H1 (cell line): ENCODE data around the gene UBE2E2. TPM values are rescaled to one million over a fixed set of nuclear protein-coding genes. Genes with fewer than 3 reads are reported as not detected.

Experiments used
- BACH1 ChIP-seq: IDR thresholded peaks from 2 replicates; pipeline ENCODE4 v1.6.1; 2012; ENCODE audit warnings: low read length, improper control_type of control experiment
- CBX5 ChIP-seq: fragments of 300-800, 300-1000 bp; sonication (generic); IDR thresholded peaks from 2 replicates; pipeline ENCODE4 v1.7.1; 2016; ENCODE audit warnings: antibody characterized with exemption, low read length, low read depth
- CHD2 ChIP-seq: IDR thresholded peaks from 2 replicates; pipeline ENCODE4 v1.6.1; 2012; ENCODE audit warnings: low read length, improper control_type of control experiment
- EGR1 ChIP-seq: IDR thresholded peaks from 2 replicates; pipeline ENCODE4 v1.6.1; 2011; ENCODE audit warnings: low read depth, low read length, borderline replicate concordance
- EZH2 ChIP-seq: fragments of 200-600 bp; sonication (generic); IDR thresholded peaks from 2 replicates; pipeline ENCODE4 v1.7.1; 2012; ENCODE audit warnings: low read depth, mild to moderate bottlenecking, moderate library complexity, low read length, inconsistent platforms; ENCODE audit not compliant: severe bottlenecking
- JUN ChIP-seq: IDR thresholded peaks from 2 replicates; pipeline ENCODE4 v1.6.1; 2011; ENCODE audit warnings: low read depth, mild to moderate bottlenecking, improper control_type of control experiment, low read length
- PHF8 ChIP-seq: fragments of 200-600 bp; sonication (generic); conservative IDR thresholded peaks from 2 replicates; pipeline ENCODE4 v1.7.1; 2012; ENCODE audit warnings: low read depth, mild to moderate bottlenecking, inconsistent platforms, low read length, moderate library complexity
- POLR2A ChIP-seq, 2 experiments: IDR thresholded peaks; 1 replicate in 1 of 2; 2 replicates in 1 of 2; pipeline ENCODE4 v1.6.1; 2011; ENCODE audit warnings: low read depth in 2 of 2, low read length in 2 of 2, mild to moderate bottlenecking in 2 of 2; ENCODE audit errors: control extremely low read depth in 1 of 2
- RAD21 ChIP-seq, 2 experiments: IDR thresholded peaks in 1 of 2; conservative IDR thresholded peaks in 1 of 2; 2 replicates each; pipeline ENCODE4 v1.6.1; 2011; ENCODE audit warnings: low read depth in 2 of 2, low read length in 2 of 2, improper control_type of control experiment in 1 of 2, inconsistent platforms in 1 of 2, mild to moderate bottlenecking in 1 of 2, moderate library complexity in 1 of 2
- RBBP5 ChIP-seq: IDR thresholded peaks from 2 replicates; pipeline ENCODE4 v1.7.1; 2012; ENCODE audit warnings: low read depth, mild to moderate bottlenecking, inconsistent platforms, low read length, moderate library complexity, borderline replicate concordance
- SP2 ChIP-seq: IDR thresholded peaks from 2 replicates; pipeline ENCODE4 v1.6.1; 2012; ENCODE audit warnings: mild to moderate bottlenecking, low read length, inconsistent platforms
- TEAD4 ChIP-seq: IDR thresholded peaks from 2 replicates; pipeline ENCODE4 v1.6.1; 2012; ENCODE audit warnings: low read depth, low read length, inconsistent platforms, mixed read lengths
- polyA plus RNA-seq, 7 experiments: library from polyadenylated mRNA; depleted of rRNA in 3 of 7; stranded (reverse) in 5 of 7; unstranded in 2 of 7; fragments of >200 nt in 5 of 7; fragments of 200-250 nt in 2 of 7; gene quantifications; 1 replicate in 5 of 7; 2 replicates in 1 of 7; 4 replicates in 1 of 7; pipeline versions ENCODE4 v1.2.1 to v1.2.3, GENCODE V29; 2011 to 2013; ENCODE audit warnings: missing spikeins in 2 of 7, mixed read lengths in 2 of 7
- total RNA-seq: library from RNA; stranded (reverse); fragmentation: NEBNext Ultra II Directional; extraction: Animal tissue kit (Norgen Biotek cat#: 25700); gene quantifications from 2 replicates; pipeline ENCODE4 v1.2.1, GENCODE V29; 2021
- TF ChIP-seq, protein P1 (sequence below): fragments of 300-600 bp; sonication (generic); IDR thresholded peaks from 2 replicates; pipeline ENCODE4 v1.7.1; 2012; ENCODE audit warnings: low read length, moderate library complexity, mild to moderate bottlenecking, inconsistent platforms; ENCODE audit not compliant: insufficient replicate concordance

Gene UBE2E2
- total and polyA plus RNA-seq, 2 of the 8 experiments (the other 6 are each of a cell fraction or from before 2014, with no cell fraction given), result 57.6 to 70.6 TPM

- TF ChIP-seq, protein P1, sequence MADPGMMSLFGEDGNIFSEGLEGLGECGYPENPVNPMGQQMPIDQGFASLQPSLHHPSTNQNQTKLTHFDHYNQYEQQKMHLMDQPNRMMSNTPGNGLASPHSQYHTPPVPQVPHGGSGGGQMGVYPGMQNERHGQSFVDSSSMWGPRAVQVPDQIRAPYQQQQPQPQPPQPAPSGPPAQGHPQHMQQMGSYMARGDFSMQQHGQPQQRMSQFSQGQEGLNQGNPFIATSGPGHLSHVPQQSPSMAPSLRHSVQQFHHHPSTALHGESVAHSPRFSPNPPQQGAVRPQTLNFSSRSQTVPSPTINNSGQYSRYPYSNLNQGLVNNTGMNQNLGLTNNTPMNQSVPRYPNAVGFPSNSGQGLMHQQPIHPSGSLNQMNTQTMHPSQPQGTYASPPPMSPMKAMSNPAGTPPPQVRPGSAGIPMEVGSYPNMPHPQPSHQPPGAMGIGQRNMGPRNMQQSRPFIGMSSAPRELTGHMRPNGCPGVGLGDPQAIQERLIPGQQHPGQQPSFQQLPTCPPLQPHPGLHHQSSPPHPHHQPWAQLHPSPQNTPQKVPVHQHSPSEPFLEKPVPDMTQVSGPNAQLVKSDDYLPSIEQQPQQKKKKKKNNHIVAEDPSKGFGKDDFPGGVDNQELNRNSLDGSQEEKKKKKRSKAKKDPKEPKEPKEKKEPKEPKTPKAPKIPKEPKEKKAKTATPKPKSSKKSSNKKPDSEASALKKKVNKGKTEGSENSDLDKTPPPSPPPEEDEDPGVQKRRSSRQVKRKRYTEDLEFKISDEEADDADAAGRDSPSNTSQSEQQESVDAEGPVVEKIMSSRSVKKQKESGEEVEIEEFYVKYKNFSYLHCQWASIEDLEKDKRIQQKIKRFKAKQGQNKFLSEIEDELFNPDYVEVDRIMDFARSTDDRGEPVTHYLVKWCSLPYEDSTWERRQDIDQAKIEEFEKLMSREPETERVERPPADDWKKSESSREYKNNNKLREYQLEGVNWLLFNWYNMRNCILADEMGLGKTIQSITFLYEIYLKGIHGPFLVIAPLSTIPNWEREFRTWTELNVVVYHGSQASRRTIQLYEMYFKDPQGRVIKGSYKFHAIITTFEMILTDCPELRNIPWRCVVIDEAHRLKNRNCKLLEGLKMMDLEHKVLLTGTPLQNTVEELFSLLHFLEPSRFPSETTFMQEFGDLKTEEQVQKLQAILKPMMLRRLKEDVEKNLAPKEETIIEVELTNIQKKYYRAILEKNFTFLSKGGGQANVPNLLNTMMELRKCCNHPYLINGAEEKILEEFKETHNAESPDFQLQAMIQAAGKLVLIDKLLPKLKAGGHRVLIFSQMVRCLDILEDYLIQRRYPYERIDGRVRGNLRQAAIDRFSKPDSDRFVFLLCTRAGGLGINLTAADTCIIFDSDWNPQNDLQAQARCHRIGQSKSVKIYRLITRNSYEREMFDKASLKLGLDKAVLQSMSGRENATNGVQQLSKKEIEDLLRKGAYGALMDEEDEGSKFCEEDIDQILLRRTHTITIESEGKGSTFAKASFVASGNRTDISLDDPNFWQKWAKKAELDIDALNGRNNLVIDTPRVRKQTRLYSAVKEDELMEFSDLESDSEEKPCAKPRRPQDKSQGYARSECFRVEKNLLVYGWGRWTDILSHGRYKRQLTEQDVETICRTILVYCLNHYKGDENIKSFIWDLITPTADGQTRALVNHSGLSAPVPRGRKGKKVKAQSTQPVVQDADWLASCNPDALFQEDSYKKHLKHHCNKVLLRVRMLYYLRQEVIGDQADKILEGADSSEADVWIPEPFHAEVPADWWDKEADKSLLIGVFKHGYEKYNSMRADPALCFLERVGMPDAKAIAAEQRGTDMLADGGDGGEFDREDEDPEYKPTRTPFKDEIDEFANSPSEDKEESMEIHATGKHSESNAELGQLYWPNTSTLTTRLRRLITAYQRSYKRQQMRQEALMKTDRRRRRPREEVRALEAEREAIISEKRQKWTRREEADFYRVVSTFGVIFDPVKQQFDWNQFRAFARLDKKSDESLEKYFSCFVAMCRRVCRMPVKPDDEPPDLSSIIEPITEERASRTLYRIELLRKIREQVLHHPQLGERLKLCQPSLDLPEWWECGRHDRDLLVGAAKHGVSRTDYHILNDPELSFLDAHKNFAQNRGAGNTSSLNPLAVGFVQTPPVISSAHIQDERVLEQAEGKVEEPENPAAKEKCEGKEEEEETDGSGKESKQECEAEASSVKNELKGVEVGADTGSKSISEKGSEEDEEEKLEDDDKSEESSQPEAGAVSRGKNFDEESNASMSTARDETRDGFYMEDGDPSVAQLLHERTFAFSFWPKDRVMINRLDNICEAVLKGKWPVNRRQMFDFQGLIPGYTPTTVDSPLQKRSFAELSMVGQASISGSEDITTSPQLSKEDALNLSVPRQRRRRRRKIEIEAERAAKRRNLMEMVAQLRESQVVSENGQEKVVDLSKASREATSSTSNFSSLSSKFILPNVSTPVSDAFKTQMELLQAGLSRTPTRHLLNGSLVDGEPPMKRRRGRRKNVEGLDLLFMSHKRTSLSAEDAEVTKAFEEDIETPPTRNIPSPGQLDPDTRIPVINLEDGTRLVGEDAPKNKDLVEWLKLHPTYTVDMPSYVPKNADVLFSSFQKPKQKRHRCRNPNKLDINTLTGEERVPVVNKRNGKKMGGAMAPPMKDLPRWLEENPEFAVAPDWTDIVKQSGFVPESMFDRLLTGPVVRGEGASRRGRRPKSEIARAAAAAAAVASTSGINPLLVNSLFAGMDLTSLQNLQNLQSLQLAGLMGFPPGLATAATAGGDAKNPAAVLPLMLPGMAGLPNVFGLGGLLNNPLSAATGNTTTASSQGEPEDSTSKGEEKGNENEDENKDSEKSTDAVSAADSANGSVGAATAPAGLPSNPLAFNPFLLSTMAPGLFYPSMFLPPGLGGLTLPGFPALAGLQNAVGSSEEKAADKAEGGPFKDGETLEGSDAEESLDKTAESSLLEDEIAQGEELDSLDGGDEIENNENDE, result no peak
- no peak for TF ChIP-seq POLR2A (IDR thresholded peaks at IDR 0.05; ENCODE audit: control extremely low read depth in 1 of 2, low read depth in 2 of 2, low read length in 2 of 2)
- TF ChIP-seq RBBP5, result no peak
- TF ChIP-seq TEAD4, result no peak
- TF ChIP-seq BACH1, result no peak
- TF ChIP-seq JUN, result no peak
- no peak for TF ChIP-seq CHD2
- TF ChIP-seq EZH2, result no peak
- TF ChIP-seq RAD21 (IDR thresholded peaks at IDR 0.05 in 1 of 2, conservative IDR thresholded peaks at IDR 0.05 in 1 of 2; ENCODE audit: low read depth in 2 of 2, low read length in 2 of 2), result no peak
- no peak for TF ChIP-seq SP2
- no peak for TF ChIP-seq CBX5
- no peak for TF ChIP-seq PHF8
- no peak for TF ChIP-seq EGR1
These were observed 37.6 kb upstream of the UBE2E2 start (continued) for GRCh38 chr3:23165571-23165970.
